NCI-H526 treated with DMSO at 0.1 percent for 48 hours (cell line): Measurements from ENCODE around the gene KRT32.
"Not testable (repeated sequence)": the region's sequence is repeated elsewhere in the genome, so short reads cannot be mapped to it uniquely, and the experiment has no call there.

Experiments used
- DNase-seq: peaks from one replicate; lab custom pipeline; 2025; lab: John Stamatoyannopoulos, UW

KRT32 gene

GRCh38 chr17:41464173-41464572 is 3.0 kb downstream of the KRT32 start:
- no peak for DNase-seq

- DNase-seq = no peak
Measured at GRCh38 chr17:41463746-41464145, 3.4 kb downstream of the KRT32 start.

- no peak for DNase-seq
Measured at GRCh38 chr17:41462705-41463104, 4.5 kb downstream of the KRT32 start.

- no peak for DNase-seq
Measured at GRCh38 chr17:41457676-41458075, 9.5 kb downstream of the KRT32 start.

GRCh38 chr17:41456204-41456603 is 11.0 kb downstream of the KRT32 start:
- DNase-seq = no peak

GRCh38 chr17:41455236-41455635 is 11.9 kb downstream of the KRT32 start:
- no peak for DNase-seq

- no peak for DNase-seq
Measured at GRCh38 chr17:41453066-41453465, 14.1 kb downstream of the KRT32 start.

GRCh38 chr17:41452281-41452680 is 14.9 kb downstream of the KRT32 start:
- DNase-seq = no peak

GRCh38 chr17:41451154-41451728 is 15.9 kb downstream of the KRT32 start:
- DNase-seq = no peak

GRCh38 chr17:41449008-41449407 is 18.2 kb downstream of the KRT32 start:
- no peak for DNase-seq

GRCh38 chr17:41448506-41448905 is 18.7 kb downstream of the KRT32 start:
- no peak for DNase-seq

- DNase-seq = no peak
Measured at GRCh38 chr17:41446806-41447205, 20.4 kb downstream of the KRT32 start.

- no peak for DNase-seq
Measured at GRCh38 chr17:41444640-41445039, 22.5 kb downstream of the KRT32 start.

GRCh38 chr17:41444186-41444585 is 23.0 kb downstream of the KRT32 start:
- no peak for DNase-seq

- DNase-seq = no peak
Measured at GRCh38 chr17:41442739-41443138, 24.4 kb downstream of the KRT32 start.

GRCh38 chr17:41440531-41441033 is 26.6 kb downstream of the KRT32 start, which contains the start of gene KRT38:
KRT38 (minus strand) TSS chr17:41440983; CDS start chr17:41440921, 62 bp downstream.
- no peak for DNase-seq

GRCh38 chr17:41439375-41439774 is 27.8 kb downstream of the KRT32 start:
- DNase-seq = no peak

- no peak for DNase-seq
Measured at GRCh38 chr17:41437769-41438168, 29.4 kb downstream of the KRT32 start.

GRCh38 chr17:41437254-41437653 is 29.9 kb downstream of the KRT32 start:
- no peak for DNase-seq

GRCh38 chr17:41434415-41434814 is 32.8 kb downstream of the KRT32 start:
- DNase-seq = no peak

- DNase-seq = no peak
Measured at GRCh38 chr17:41434005-41434404, 33.2 kb downstream of the KRT32 start.

- no peak for DNase-seq
Measured at GRCh38 chr17:41433586-41433985, 33.6 kb downstream of the KRT32 start.

- not testable (repeated sequence) for DNase-seq
Measured at GRCh38 chr17:41430376-41430775, 36.8 kb downstream of the KRT32 start.

- DNase-seq = no peak
Measured at GRCh38 chr17:41429667-41430066, 37.5 kb downstream of the KRT32 start.
